Lung (tissue), 12 donors: ENCODE results near the gene RAD17. TPM values are rescaled to one million over a fixed set of nuclear protein-coding genes. Genes with fewer than 3 reads are reported as not detected.

Experiments
- ATAC-seq: fragments of 200-7000 bp; cut with Tn5 transposase; one replicate; pipeline ENCODE4 v1.9.1; 2020; ENCODE audit warnings: moderate number of reproducible peaks; ENCODE audit not compliant: insufficient read depth, low FRiP score
- DNase-seq, 3 donors: peaks; one replicate each; pipeline ENCODE4 v3.0.0-alpha.2; 2013 to 2017
- H3K27ac ChIP-seq, 2 donors: one replicate each; pipeline ENCODE4 v1.5.1; 2013; ENCODE audit warnings: mild to moderate bottlenecking in 2 of 2, moderate library complexity in 2 of 2, control low read depth in 1 of 2, inconsistent platforms in 1 of 2, low read depth in 1 of 2, low read length in 1 of 2
- H3K27me3 ChIP-seq, 3 donors: one replicate each; pipeline ENCODE4 v1.5.1; 2013; ENCODE audit warnings: low read length in 2 of 3; ENCODE audit not compliant: control insufficient read depth in 3 of 3, insufficient read depth in 3 of 3
- H3K36me3 ChIP-seq, 4 donors: one replicate each; pipeline ENCODE4 v1.5.1; 2013; ENCODE audit warnings: low read length in 4 of 4, mild to moderate bottlenecking in 1 of 4, moderate library complexity in 1 of 4; ENCODE audit not compliant: control insufficient read depth in 4 of 4, insufficient read depth in 4 of 4
- H3K4me1 ChIP-seq, 5 donors: one replicate each; pipeline ENCODE4 v1.5.1; 2013; ENCODE audit warnings: low read length in 5 of 5, mild to moderate bottlenecking in 2 of 5, moderate library complexity in 1 of 5; ENCODE audit not compliant: control insufficient read depth in 5 of 5, insufficient read depth in 5 of 5
- H3K4me3 ChIP-seq: one replicate; pipeline ENCODE4 v1.5.1; 2013; ENCODE audit warnings: mild to moderate bottlenecking, control low read depth, moderate library complexity
- H3K9ac ChIP-seq, 2 donors: one replicate each; pipeline ENCODE4 v1.5.1; 2013; ENCODE audit warnings: low read length in 2 of 2, control low read depth in 1 of 2; ENCODE audit not compliant: insufficient read depth in 1 of 2
- H3K9me3 ChIP-seq, 4 donors: one replicate each; pipeline ENCODE4 v1.5.1; 2013; ENCODE audit warnings: low read length in 3 of 4, mild to moderate bottlenecking in 1 of 4, moderate library complexity in 1 of 4; ENCODE audit not compliant: control insufficient read depth in 4 of 4, insufficient read depth in 3 of 4
- CTCF ChIP-seq: IDR thresholded peaks from 2 replicates; pipeline ENCODE4 v1.5.1; 2012; ENCODE audit warnings: mild to moderate bottlenecking; ENCODE audit errors: control extremely low read depth, extremely low read depth
- WGBS, 2 donors: extraction: QIAGEN DNeasy Blood & Tissue Kit; methylation state at CpG; one replicate each; pipeline ENCODE4 v1.1.7; 2013; 5-methylcytosine and 5-hydroxymethylcytosine counted together
- polyA plus RNA-seq, 2 donors: library from polyadenylated mRNA; stranded (reverse); fragments of 200-250 nt; gene quantifications; one replicate each; pipeline ENCODE4 v1.2.1, GENCODE V29; 2013
- total RNA-seq, 2 donors: library from RNA; depleted of rRNA in 1 of 2; stranded (reverse); fragments of >200 nt in 1 of 2; gene quantifications; one replicate each; pipeline ENCODE4 v1.2.1, GENCODE V29; 2014 to 2021
- donor health status: control.
- donor health status: control.
- donor health status: Bipolar disorder and iron deficiency.
- donor health status: healthy.
- donor health status: DM: yes; HTN: yes; CAD: no.

Gene RAD17
- total and polyA plus RNA-seq, 4 donors: 10.0 to 39.8 (median 14.7) TPM

GRCh38 chr5:69415584-69415958, 46.0 kb downstream of the RAD17 start:
- Histone ChIP-seq H3K36me3 (peaks cover 1 to 11% (median 6%) of the 10 kb centered on the region in 4 donors), H3K9ac (peak overlapping the region; percentile 71 to 72), H3K4me1 (peaks cover 0 to 3% (median 0%) of the 10 kb centered on the region in 5 donors), H3K27ac (peak overlapping the region in 1 of 2 donors; percentile 89), H3K4me3 (peak overlapping the region; percentile 69), H3K9me3 (no peaks in the 10 kb centered on the region), H3K27me3 (no peaks in the 10 kb centered on the region)
- no peak for TF ChIP-seq CTCF
- DNase-seq (peak; percentile 6 to 35 (median 29)), ATAC-seq (no peak)
- 32 to 46% methylated on average over 18 of the region's 18 CpGs for WGBS, 2 donors

- Histone ChIP-seq H3K27me3 (no peaks in the 10 kb centered on the region), H3K4me3 (no peak overlapping the region), H3K4me1 (peaks cover 0 to 3% (median 0%) of the 10 kb centered on the region in 5 donors), H3K9ac (peak overlapping the region; percentile 71 to 72), H3K27ac (no peak overlapping the region), H3K9me3 (no peaks in the 10 kb centered on the region), H3K36me3 (peaks cover 1 to 11% (median 6%) of the 10 kb centered on the region in 4 donors)
- ATAC-seq (no peak), DNase-seq (peak in 1 of 3 donors; percentile 12)
- 65 to 81% methylated on average over 6 of the region's 6 CpGs for WGBS, 2 donors
- TF ChIP-seq CTCF: no peak
Observed at GRCh38 chr5:69416180-69416579, 46.6 kb downstream of the RAD17 start.

- no peak overlapping the region for H3K4me3 ChIP-seq
Observed at GRCh38 chr5:69416699-69417098, 47.1 kb downstream of the RAD17 start.

More at GRCh38 chr5:69416699-69417098, 47.1 kb downstream of the RAD17 start:
- Histone ChIP-seq H3K36me3 (peaks cover 1 to 11% (median 3%) of the 10 kb centered on the region in 4 donors), H3K27me3 (no peaks in the 10 kb centered on the region), H3K27ac (no peak overlapping the region), H3K4me1 (peaks cover 0 to 3% (median 0%) of the 10 kb centered on the region in 5 donors), H3K9ac (no peak overlapping the region), H3K9me3 (no peaks in the 10 kb centered on the region)
- DNase-seq (no peak), ATAC-seq (no peak)
- TF ChIP-seq CTCF: no peak
